Suprapubic skin (tissue), 3 donors: ENCODE data around the gene CLCNKB.

ENCODE experiments used
- CTCF ChIP-seq, 2 donors: fragments of 200-600 bp in 1 of 2; fragments of 450-650 bp in 1 of 2; sonication (generic) in 1 of 2; IDR thresholded peaks; one replicate each; pipeline ENCODE4 v1.5.1; 2016 to 2019; ENCODE audit warnings: antibody characterized with exemption in 2 of 2, mild to moderate bottlenecking in 1 of 2, moderate library complexity in 1 of 2
- POLR2A ChIP-seq, 2 donors: fragments of 450-650 bp; IDR thresholded peaks; one replicate each; pipeline ENCODE4 v1.6.1; 2017; ENCODE audit warnings: antibody characterized with exemption in 2 of 2, mild to moderate bottlenecking in 2 of 2, moderate library complexity in 2 of 2

- TF ChIP-seq CTCF (IDR thresholded peaks at IDR 0.05) (no peak), POLR2A (IDR thresholded peaks at IDR 0.05) (no peak)
These were observed 39.9 kb downstream of the CLCNKB start for GRCh38 chr1:16083486-16083885.
